Immature natural killer cell (primary cell): Measurements from ENCODE around the gene LYST. TPM values are rescaled to one million over a fixed set of nuclear protein-coding genes. Genes with fewer than 3 reads are reported as not detected.
"Not testable (repeated sequence)": the region's sequence is repeated elsewhere in the genome, so short reads cannot be mapped to it uniquely, and the experiment has no call there.

Experiments used
- DNase-seq, 3 donors: peaks; one replicate each; pipeline ENCODE4 v3.0.0; 2022; ENCODE audit warnings: mixed read lengths in 1 of 3
- H3K27ac Mint-ChIP-seq, 6 donors: one replicate each; pipeline ENCODE4 v1.8.0; 2020; ENCODE audit warnings: mixed read lengths in 6 of 6, mild to moderate bottlenecking in 5 of 6, inconsistent platforms in 4 of 6, moderate library complexity in 3 of 6
- H3K27me3 Mint-ChIP-seq, 3 donors: one replicate each; pipeline ENCODE4 v1.8.0; 2020 to 2021; ENCODE audit warnings: low read depth in 3 of 3, mild to moderate bottlenecking in 3 of 3, mixed read lengths in 3 of 3, moderate library complexity in 3 of 3, inconsistent platforms in 1 of 3
- H3K36me3 Mint-ChIP-seq, 3 donors: one replicate each; pipeline ENCODE4 v1.8.0; 2020; ENCODE audit warnings: mixed read lengths in 3 of 3, inconsistent platforms in 2 of 3, mild to moderate bottlenecking in 2 of 3
- H3K4me1 Mint-ChIP-seq, 2 donors: one replicate each; pipeline ENCODE4 v1.8.0; 2020; ENCODE audit warnings: inconsistent platforms in 2 of 2, mild to moderate bottlenecking in 2 of 2, mixed read lengths in 2 of 2, moderate library complexity in 1 of 2
- H3K4me3 Mint-ChIP-seq, 5 donors: one replicate each; pipeline ENCODE4 v1.8.0; 2020; ENCODE audit warnings: mild to moderate bottlenecking in 5 of 5, mixed read lengths in 5 of 5, inconsistent platforms in 3 of 5, moderate library complexity in 3 of 5
- H3K9me3 Mint-ChIP-seq, 6 donors: one replicate each; pipeline ENCODE4 v1.8.0; 2020; ENCODE audit warnings: mild to moderate bottlenecking in 6 of 6, mixed read lengths in 6 of 6, inconsistent platforms in 4 of 6, moderate library complexity in 3 of 6
- polyA plus RNA-seq, 3 donors: library from polyadenylated mRNA; unstranded; fragments of 300-500 nt; fragmentation: Illumina TruSeq; gene quantifications; one replicate each; pipeline ENCODE4 v1.2.3, GENCODE V29; 2021

LYST gene
- polyA plus RNA-seq, 3 donors from 2014 or later: 21.8 to 39.3 (median 27.7) TPM

GRCh38 chr1:235817101-235817728 is 49.5 kb downstream of the LYST start:
- no peak overlapping the region for H3K4me3 Mint-ChIP-seq
- H3K27ac Mint-ChIP-seq: peak overlapping the region in 5 of 6 donors; percentile 33 to 63 (median 51)
- DNase-seq: no peak
- H3K9me3 Mint-ChIP-seq: no peaks in the 10 kb centered on the region
- no peaks in the 10 kb centered on the region for H3K27me3 Mint-ChIP-seq
- H3K36me3 Mint-ChIP-seq: no peaks in the 10 kb centered on the region
- H3K4me1 Mint-ChIP-seq: peaks cover 5 to 33% of the 10 kb centered on the region in 2 donors

- no peak overlapping the region for H3K4me3 Mint-ChIP-seq
- H3K9me3 Mint-ChIP-seq: no peaks in the 10 kb centered on the region
- no peaks in the 10 kb centered on the region for H3K27me3 Mint-ChIP-seq
- peaks cover 6 to 26% (median 12%) of the 10 kb centered on the region in 3 donors for H3K36me3 Mint-ChIP-seq
- H3K27ac Mint-ChIP-seq: peak overlapping the region in 1 of 6 donors; percentile 8
- H3K4me1 Mint-ChIP-seq: no peaks in the 10 kb centered on the region
- DNase-seq: no peak
Observed at GRCh38 chr1:235809688-235810397, 56.9 kb downstream of the LYST start.

- peaks cover 6 to 28% (median 14%) of the 10 kb centered on the region in 3 donors for H3K36me3 Mint-ChIP-seq
- no peaks in the 10 kb centered on the region for H3K27me3 Mint-ChIP-seq
- H3K27ac Mint-ChIP-seq: peak overlapping the region in 1 of 6 donors; percentile 36
- no peak overlapping the region for H3K4me3 Mint-ChIP-seq
- no peak for DNase-seq
- no peaks in the 10 kb centered on the region for H3K9me3 Mint-ChIP-seq
- no peaks in the 10 kb centered on the region for H3K4me1 Mint-ChIP-seq
Observed at GRCh38 chr1:235808223-235808622, 58.5 kb downstream of the LYST start.

GRCh38 chr1:235806123-235806522 is 60.6 kb downstream of the LYST start:
- H3K9me3 Mint-ChIP-seq: no peaks in the 10 kb centered on the region
- H3K4me1 Mint-ChIP-seq: peaks cover 0 to 11% of the 10 kb centered on the region in 2 donors
- no peak overlapping the region for H3K4me3 Mint-ChIP-seq
- H3K27me3 Mint-ChIP-seq: no peaks in the 10 kb centered on the region
- peaks cover 17 to 39% (median 18%) of the 10 kb centered on the region in 3 donors for H3K36me3 Mint-ChIP-seq
- no peak for DNase-seq
- H3K27ac Mint-ChIP-seq: peak overlapping the region in 1 of 6 donors; percentile 0

- Mint-ChIP-seq H3K4me3 (no peak overlapping the region), H3K27me3 (no peaks in the 10 kb centered on the region), H3K36me3 (peaks cover 23 to 43% (median 27%) of the 10 kb centered on the region in 3 donors), H3K27ac (no peak overlapping the region), H3K9me3 (no peaks in the 10 kb centered on the region), H3K4me1 (peaks cover 0 to 17% of the 10 kb centered on the region in 2 donors)
- DNase-seq: no peak
Observed at GRCh38 chr1:235802573-235803346, 63.9 kb downstream of the LYST start.

GRCh38 chr1:235799264-235799663 is 67.4 kb downstream of the LYST start:
- Mint-ChIP-seq H3K27ac (peak overlapping the region in 1 of 6 donors; percentile 20), H3K9me3 (no peaks in the 10 kb centered on the region), H3K27me3 (no peaks in the 10 kb centered on the region), H3K4me3 (no peak overlapping the region), H3K4me1 (peaks cover 0 to 33% of the 10 kb centered on the region in 2 donors), H3K36me3 (peaks cover 26 to 49% (median 32%) of the 10 kb centered on the region in 3 donors)
- no peak for DNase-seq

- Mint-ChIP-seq H3K9me3 (no peaks in the 10 kb centered on the region), H3K27me3 (no peaks in the 10 kb centered on the region), H3K27ac (peak overlapping the region in 2 of 6 donors; percentile 20 to 36), H3K4me1 (peaks cover 0 to 10% of the 10 kb centered on the region in 2 donors), H3K36me3 (peaks cover 17 to 44% (median 23%) of the 10 kb centered on the region in 3 donors), H3K4me3 (no peak overlapping the region)
- DNase-seq: no peak
Observed at GRCh38 chr1:235791532-235792060, 75.1 kb downstream of the LYST start.

- H3K27ac Mint-ChIP-seq: no peak overlapping the region
- no peaks in the 10 kb centered on the region for H3K9me3 Mint-ChIP-seq
- no peak for DNase-seq
- H3K27me3 Mint-ChIP-seq: no peaks in the 10 kb centered on the region
- peaks cover 14 to 49% (median 33%) of the 10 kb centered on the region in 3 donors for H3K36me3 Mint-ChIP-seq
- H3K4me3 Mint-ChIP-seq: no peak overlapping the region
- H3K4me1 Mint-ChIP-seq: no peaks in the 10 kb centered on the region
Observed at GRCh38 chr1:235790123-235790522, 76.6 kb downstream of the LYST start.

GRCh38 chr1:235786227-235786898 is 80.3 kb downstream of the LYST start:
- not testable (repeated sequence) for H3K27ac Mint-ChIP-seq, H3K9me3 Mint-ChIP-seq, H3K4me3 Mint-ChIP-seq, H3K4me1 Mint-ChIP-seq, H3K27me3 Mint-ChIP-seq, DNase-seq
- H3K36me3 Mint-ChIP-seq: peaks cover 10 to 31% (median 17%) of the 10 kb centered on the region in 3 donors

GRCh38 chr1:235784950-235785349 is 81.8 kb downstream of the LYST start:
- Mint-ChIP-seq H3K4me1 (no peaks in the 10 kb centered on the region), H3K36me3 (peaks cover 4 to 20% (median 13%) of the 10 kb centered on the region in 3 donors), H3K27me3 (no peaks in the 10 kb centered on the region), H3K9me3 (no peaks in the 10 kb centered on the region), H3K4me3 (no peak overlapping the region), H3K27ac (no peak overlapping the region)
- no peak for DNase-seq

- no peaks in the 10 kb centered on the region for H3K9me3 Mint-ChIP-seq
- H3K4me1 Mint-ChIP-seq: no peaks in the 10 kb centered on the region
- peak in 1 of 3 donors; percentile 10 for DNase-seq
- H3K27me3 Mint-ChIP-seq: no peaks in the 10 kb centered on the region
- no peak overlapping the region for H3K4me3 Mint-ChIP-seq
- H3K27ac Mint-ChIP-seq: no peak overlapping the region
- peaks cover 0 to 18% (median 17%) of the 10 kb centered on the region in 3 donors for H3K36me3 Mint-ChIP-seq
Observed at GRCh38 chr1:235783148-235783776, 83.4 kb downstream of the LYST start.

- peaks cover 0 to 18% (median 17%) of the 10 kb centered on the region in 3 donors for H3K36me3 Mint-ChIP-seq
- no peaks in the 10 kb centered on the region for H3K27me3 Mint-ChIP-seq
- H3K27ac Mint-ChIP-seq: no peak overlapping the region
- DNase-seq: no peak
- H3K4me1 Mint-ChIP-seq: no peaks in the 10 kb centered on the region
- H3K9me3 Mint-ChIP-seq: no peaks in the 10 kb centered on the region
- H3K4me3 Mint-ChIP-seq: no peak overlapping the region
Observed at GRCh38 chr1:235782601-235783000, 84.1 kb downstream of the LYST start.

GRCh38 chr1:235781807-235782206 is 84.9 kb downstream of the LYST start:
- H3K9me3 Mint-ChIP-seq: no peaks in the 10 kb centered on the region
- H3K36me3 Mint-ChIP-seq: peaks cover 0 to 18% (median 17%) of the 10 kb centered on the region in 3 donors
- no peak overlapping the region for H3K4me3 Mint-ChIP-seq
- DNase-seq: no peak
- no peaks in the 10 kb centered on the region for H3K27me3 Mint-ChIP-seq
- H3K4me1 Mint-ChIP-seq: no peaks in the 10 kb centered on the region
- H3K27ac Mint-ChIP-seq: no peak overlapping the region
